MCF 10A (cell line): Measurements from ENCODE around the gene MAEL. TPM values are rescaled to one million over a fixed set of nuclear protein-coding genes. Genes with fewer than 3 reads are reported as not detected.

Experiments used
- BruUV-seq: library from RNA; stranded (reverse); fragments of 400-500 nt; replicated peaks from 2 replicates; lab custom pipeline; 2021; lab: Mats Ljungman, UMichigan
- CTCF ChIA-PET: fragments of 300-600 bp; sonication (Branson Sonifier 250); formaldehyde crosslinking; extraction: SDS; loops from one replicate; lab custom pipeline; 2021; ENCODE audit warnings: antibody characterized with exemption, inconsistent platforms; lab: Yijun Ruan, JAX
- POLR2A ChIA-PET: fragments of 300-600, 350-650 bp; sonication (Branson Sonifier 250); formaldehyde crosslinking; extraction: SDS; loops from one replicate; lab custom pipeline; 2020; ENCODE audit warnings: antibody characterized with exemption, inconsistent platforms; lab: Yijun Ruan, JAX
- DNase-seq: peaks from one replicate; pipeline ENCODE4 v3.0.0-alpha.2; 2018; ENCODE audit not compliant: unreplicated experiment
- H3K27ac Mint-ChIP-seq: one replicate; pipeline ENCODE4 v1.8.0; 2022; ENCODE audit warnings: mild to moderate bottlenecking, low read depth, mixed read lengths; ENCODE audit not compliant: unreplicated experiment
- H3K27me3 Mint-ChIP-seq: one replicate; pipeline ENCODE4 v1.8.0; 2022; ENCODE audit warnings: mixed read lengths; ENCODE audit not compliant: insufficient read depth, unreplicated experiment
- H3K36me3 Mint-ChIP-seq: one replicate; pipeline ENCODE4 v1.8.0; 2022; ENCODE audit warnings: mild to moderate bottlenecking, moderate library complexity, mixed read lengths; ENCODE audit not compliant: insufficient read depth, unreplicated experiment
- H3K4me1 Mint-ChIP-seq: one replicate; pipeline ENCODE4 v1.8.0; 2022; ENCODE audit warnings: mixed read lengths; ENCODE audit not compliant: insufficient read depth, unreplicated experiment
- H3K4me3 Mint-ChIP-seq: one replicate; pipeline ENCODE4 v1.8.0; 2022; ENCODE audit warnings: mild to moderate bottlenecking, moderate library complexity, mixed read lengths; ENCODE audit not compliant: unreplicated experiment
- H3K9me3 Mint-ChIP-seq: one replicate; pipeline ENCODE4 v1.8.0; 2022; ENCODE audit warnings: mixed read lengths; ENCODE audit not compliant: unreplicated experiment
- intact Hi-C: fragments of 100-400 bp; cut with micrococcal nuclease; formaldehyde crosslinking; loops from 2 replicates; pipeline ENCODE4 v1.14.1; 2022
- total RNA-seq: library from RNA; stranded (reverse); gene quantifications from 2 replicates; pipeline ENCODE4 v1.2.3, GENCODE V29; 2022
- TF ChIP-seq, protein P1 (sequence below): fragments of 200-600 bp; IDR thresholded peaks from one replicate; pipeline ENCODE4 v1.8.0; 2022; ENCODE audit warnings: antibody characterized with exemption, mild to moderate bottlenecking; ENCODE audit not compliant: unreplicated experiment

The MAEL gene
- total RNA-seq, 1 experiment from 2014 or later, result not detected

DNA sequence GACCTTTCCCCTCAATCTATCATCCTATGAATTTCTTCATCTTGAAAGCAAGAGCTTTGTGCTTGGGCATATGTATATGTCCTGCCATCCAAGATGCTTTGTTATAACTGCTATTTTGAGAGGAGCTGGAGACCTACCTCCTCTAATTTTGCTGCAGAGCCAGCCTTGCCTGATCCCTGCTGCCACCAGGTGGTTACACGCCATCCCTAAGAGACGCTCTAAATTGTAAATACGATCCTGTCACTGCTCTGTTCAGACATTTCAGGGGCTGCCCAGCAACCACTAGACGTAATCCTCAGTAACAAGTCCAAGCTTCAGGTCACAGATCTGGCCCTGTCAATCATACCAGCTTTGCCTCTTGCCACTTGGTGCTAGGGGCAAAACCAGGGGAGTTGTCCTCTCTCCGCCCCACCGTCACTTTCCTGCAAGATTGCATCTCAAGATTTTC lies 68.2 kb downstream of the MAEL start:
- intact Hi-C loops, result loop anchor here (1.0 to 5.0 kb wide), 2 partner anchors 82 to 1130 kb away; partner anchors contain the start of gene ILDR2
- Mint-ChIP-seq H3K9me3 (no peaks in the 10 kb centered on the region), H3K27me3 (no peaks in the 10 kb centered on the region), H3K4me1 (peaks cover 5% of the 10 kb centered on the region), H3K4me3 (no peak overlapping the region), H3K27ac (no peak overlapping the region), H3K36me3 (no peaks in the 10 kb centered on the region)
- BruUV-seq, result no TSS peak
- TF ChIP-seq, protein P1, sequence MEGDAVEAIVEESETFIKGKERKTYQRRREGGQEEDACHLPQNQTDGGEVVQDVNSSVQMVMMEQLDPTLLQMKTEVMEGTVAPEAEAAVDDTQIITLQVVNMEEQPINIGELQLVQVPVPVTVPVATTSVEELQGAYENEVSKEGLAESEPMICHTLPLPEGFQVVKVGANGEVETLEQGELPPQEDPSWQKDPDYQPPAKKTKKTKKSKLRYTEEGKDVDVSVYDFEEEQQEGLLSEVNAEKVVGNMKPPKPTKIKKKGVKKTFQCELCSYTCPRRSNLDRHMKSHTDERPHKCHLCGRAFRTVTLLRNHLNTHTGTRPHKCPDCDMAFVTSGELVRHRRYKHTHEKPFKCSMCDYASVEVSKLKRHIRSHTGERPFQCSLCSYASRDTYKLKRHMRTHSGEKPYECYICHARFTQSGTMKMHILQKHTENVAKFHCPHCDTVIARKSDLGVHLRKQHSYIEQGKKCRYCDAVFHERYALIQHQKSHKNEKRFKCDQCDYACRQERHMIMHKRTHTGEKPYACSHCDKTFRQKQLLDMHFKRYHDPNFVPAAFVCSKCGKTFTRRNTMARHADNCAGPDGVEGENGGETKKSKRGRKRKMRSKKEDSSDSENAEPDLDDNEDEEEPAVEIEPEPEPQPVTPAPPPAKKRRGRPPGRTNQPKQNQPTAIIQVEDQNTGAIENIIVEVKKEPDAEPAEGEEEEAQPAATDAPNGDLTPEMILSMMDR, result peak; percentile 32
- peak; percentile 67 for DNase-seq
- POLR2A ChIA-PET, result interaction anchor here (0.7 to 5.9 kb wide), 2 partner anchors 147 to 203 kb away, joined by 3 to 93 read pairs; no protein-coding TSS in a partner anchor
- CTCF ChIA-PET, result interaction anchor here (0.5 to 18.6 kb wide), 51 partner anchors 8 to 1311 kb away, joined by 3 to 1662 read pairs (median 4); partner anchors contain the start of genes ILDR2, POU2F1 and TADA1

DNA sequence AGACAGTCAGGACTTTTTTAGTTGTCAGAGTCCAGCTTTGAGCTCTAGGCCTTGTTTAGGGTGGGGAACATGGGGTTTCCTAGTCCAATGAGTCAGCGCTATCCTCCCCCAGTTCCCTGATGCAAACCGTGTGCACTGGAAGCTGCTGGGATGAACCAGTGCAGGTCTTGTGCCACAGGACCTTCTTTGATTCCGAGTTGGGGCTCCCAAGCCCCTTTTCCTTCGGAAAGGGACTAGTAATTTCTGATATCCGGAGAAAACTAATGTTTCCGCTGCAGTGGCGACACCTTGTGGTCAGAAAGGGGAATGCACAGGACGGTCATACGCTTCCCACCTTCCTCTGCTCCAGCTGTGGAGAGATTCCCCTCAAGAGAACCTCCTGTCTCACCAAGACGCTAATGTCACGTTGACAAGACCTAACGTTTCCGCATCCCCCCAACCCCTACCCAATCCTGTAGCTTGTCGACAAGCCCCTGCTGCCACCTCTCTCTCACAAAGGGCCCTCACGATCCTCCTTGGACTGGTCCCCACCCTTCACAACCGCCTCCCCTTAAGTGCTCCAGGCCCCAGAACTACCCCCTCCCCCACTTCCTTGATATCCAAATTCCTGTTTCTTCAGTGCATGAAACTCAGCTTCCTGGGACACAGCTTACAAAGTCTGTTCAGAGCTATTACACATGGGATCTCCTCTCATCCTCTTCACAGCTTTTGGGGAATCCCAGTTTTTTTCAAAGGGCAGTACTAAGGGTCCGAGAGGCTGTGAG lies 70.1 kb downstream of the MAEL start:
- Mint-ChIP-seq H3K4me1 (peaks cover 5% of the 10 kb centered on the region), H3K9me3 (no peaks in the 10 kb centered on the region), H3K27ac (no peak overlapping the region), H3K27me3 (no peaks in the 10 kb centered on the region), H3K36me3 (no peaks in the 10 kb centered on the region), H3K4me3 (no peak overlapping the region)
- ChIA-PET CTCF (interaction anchor here (0.5 to 18.6 kb wide), 156 partner anchors 8 to 1265 kb away, joined by 3 to 1662 read pairs (median 5); partner anchors contain the start of genes GPA33, ILDR2, POGK and POU2F1), POLR2A (interaction anchor here (0.5 to 5.9 kb wide), 13 partner anchors 104 to 1282 kb away, joined by 3 to 93 read pairs (median 4); partner anchors contain the start of gene TADA1)
- no TSS peak for BruUV-seq
- peak; percentile 79 for DNase-seq
- intact Hi-C loops, result loop anchor here (1.0 to 5.0 kb wide), 3 partner anchors 149 to 1132 kb away; no protein-coding TSS in a partner anchor
- TF ChIP-seq, protein P1, result peak; percentile 99

DNA sequence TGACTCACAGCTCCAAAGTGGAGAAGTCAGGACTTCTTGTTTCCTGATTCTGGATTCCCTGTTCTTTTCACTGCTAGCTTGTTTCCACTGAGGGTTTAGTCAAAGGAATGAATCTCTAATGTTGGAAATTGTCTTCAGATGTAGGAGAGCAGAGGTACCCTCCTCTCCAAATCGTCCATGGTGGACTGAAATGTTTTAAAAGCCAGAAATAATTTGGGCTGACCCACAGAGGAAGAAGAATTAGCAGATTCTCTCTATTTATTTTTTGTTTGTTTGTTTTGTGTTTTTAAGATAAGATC lies 70.7 kb downstream of the MAEL start:
- Mint-ChIP-seq H3K9me3 (no peaks in the 10 kb centered on the region), H3K27ac (no peak overlapping the region), H3K4me3 (no peak overlapping the region), H3K27me3 (no peaks in the 10 kb centered on the region), H3K4me1 (peaks cover 5% of the 10 kb centered on the region), H3K36me3 (no peaks in the 10 kb centered on the region)
- TF ChIP-seq, protein P1, result no peak
- BruUV-seq, result no TSS peak
- intact Hi-C loops, result loop anchor here (1.0 to 5.0 kb wide), 3 partner anchors 149 to 1132 kb away; no protein-coding TSS in a partner anchor
- ChIA-PET CTCF (interaction anchor here (0.5 to 18.6 kb wide), 120 partner anchors 9 to 1265 kb away, joined by 3 to 1662 read pairs (median 6); partner anchors contain the start of genes ILDR2, POGK, POU2F1 and STYXL2), POLR2A (interaction anchor here (0.5 to 5.9 kb wide), 10 partner anchors 104 to 1283 kb away, joined by 3 to 93 read pairs (median 4); partner anchors contain the start of gene POGK)
- no peak for DNase-seq
